NCI-H2107 (cell line): ENCODE measurements around the gene PRR33.

Source experiments
- DNase-seq: peaks from one replicate; lab custom pipeline; 2025; lab: John Stamatoyannopoulos, UW

The PRR33 gene

GRCh38 chr11:1916132-1916985 is 24.7 kb upstream of the PRR33 start:
- DNase-seq = no peak

GRCh38 chr11:1915795-1916131 is 24.1 kb upstream of the PRR33 start:
- DNase-seq = no peak

- DNase-seq = no peak
Measured at GRCh38 chr11:1913271-1914060, 21.8 kb upstream of the PRR33 start.

- no peak for DNase-seq
Measured at GRCh38 chr11:1912289-1912878, 20.7 kb upstream of the PRR33 start.

- no peak for DNase-seq
Measured at GRCh38 chr11:1909524-1909923, 17.8 kb upstream of the PRR33 start.

GRCh38 chr11:1908618-1909017 is 16.9 kb upstream of the PRR33 start:
- DNase-seq = no peak

- no peak for DNase-seq
Measured at GRCh38 chr11:1906611-1907423, 15.1 kb upstream of the PRR33 start.

- no peak for DNase-seq
Measured at GRCh38 chr11:1906181-1906580, 14.5 kb upstream of the PRR33 start.

- no peak for DNase-seq
Measured at GRCh38 chr11:1899686-1900085, 8.0 kb upstream of the PRR33 start.

- DNase-seq = no peak
Measured at GRCh38 chr11:1899090-1899489, 7.4 kb upstream of the PRR33 start.

GRCh38 chr11:1896923-1897322 is 5.2 kb upstream of the PRR33 start:
- DNase-seq = no peak

GRCh38 chr11:1896468-1896867 is 4.8 kb upstream of the PRR33 start:
- no peak for DNase-seq

- DNase-seq = no peak
Measured at GRCh38 chr11:1894759-1895158, 3.1 kb upstream of the PRR33 start.

- no peak for DNase-seq
Measured at GRCh38 chr11:1893581-1894359, 2.1 kb upstream of the PRR33 start.

GRCh38 chr11:1892558-1892957 is 863 bp upstream of the PRR33 start:
- no peak for DNase-seq

- DNase-seq = no peak
Measured at GRCh38 chr11:1892116-1892515, 421 bp upstream of the PRR33 start.

- no peak for DNase-seq
Measured at GRCh38 chr11:1890856-1891830, 552 bp downstream of the PRR33 start.

GRCh38 chr11:1889941-1890855 is 1.5 kb downstream of the PRR33 start:
- DNase-seq = no peak
